LNCaP clone FGC (cell line): ENCODE results near the gene TRIM38.

Source experiments
- DNase-seq: peaks from one replicate; pipeline ENCODE4 v3.0.0-alpha.2; 2011; ENCODE audit warnings: low read depth
- H3K4me3 ChIP-seq: 2 replicates; pipeline ENCODE4 v1.5.1; 2011; ENCODE audit warnings: mild to moderate bottlenecking, low read depth, low read length, control low read depth
- TF ChIP-seq, protein P1 (sequence below): IDR thresholded peaks from 2 replicates; pipeline ENCODE4 v1.5.1; 2012; ENCODE audit warnings: mild to moderate bottlenecking; ENCODE audit not compliant: control insufficient read depth, insufficient read depth; ENCODE audit errors: extremely low read depth

TRIM38 gene

DNA sequence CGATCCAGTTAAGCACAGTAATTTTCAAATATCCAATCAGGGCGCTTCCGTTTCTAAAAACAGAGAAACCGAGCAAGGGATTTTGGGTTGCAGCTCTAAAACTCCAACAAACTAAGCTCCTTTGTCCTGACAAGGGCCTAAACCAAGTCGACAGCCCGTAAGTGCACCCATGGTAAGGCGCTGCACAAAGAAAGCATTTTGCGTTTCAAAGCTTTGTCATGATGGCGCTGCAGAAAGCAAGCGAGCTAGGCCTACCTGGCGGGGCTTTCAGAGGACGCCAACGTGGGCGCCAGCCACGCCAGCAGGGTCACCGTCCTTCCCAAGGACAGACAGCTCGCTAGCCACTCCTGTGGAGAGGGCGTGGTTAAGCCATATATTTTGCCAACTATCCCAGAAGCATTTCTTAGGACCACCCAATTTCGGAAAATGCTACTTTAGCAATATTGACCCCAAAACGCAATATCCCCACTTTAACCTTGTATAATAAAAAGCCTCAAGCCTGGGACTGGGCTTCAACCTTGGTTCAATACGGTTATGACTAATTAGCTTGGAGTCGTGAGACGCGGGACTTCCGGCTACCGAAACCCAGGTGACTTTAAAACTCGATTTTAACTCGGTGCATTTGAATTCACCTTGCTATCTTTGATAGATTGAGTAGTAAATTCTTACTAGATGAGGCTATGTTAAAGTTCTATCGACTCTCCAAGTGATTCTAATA, 53.8 kb downstream of the TRIM38 start:
- H3K4me3 ChIP-seq: no peak overlapping the region
- no peak for DNase-seq
- TF ChIP-seq, protein P1, sequence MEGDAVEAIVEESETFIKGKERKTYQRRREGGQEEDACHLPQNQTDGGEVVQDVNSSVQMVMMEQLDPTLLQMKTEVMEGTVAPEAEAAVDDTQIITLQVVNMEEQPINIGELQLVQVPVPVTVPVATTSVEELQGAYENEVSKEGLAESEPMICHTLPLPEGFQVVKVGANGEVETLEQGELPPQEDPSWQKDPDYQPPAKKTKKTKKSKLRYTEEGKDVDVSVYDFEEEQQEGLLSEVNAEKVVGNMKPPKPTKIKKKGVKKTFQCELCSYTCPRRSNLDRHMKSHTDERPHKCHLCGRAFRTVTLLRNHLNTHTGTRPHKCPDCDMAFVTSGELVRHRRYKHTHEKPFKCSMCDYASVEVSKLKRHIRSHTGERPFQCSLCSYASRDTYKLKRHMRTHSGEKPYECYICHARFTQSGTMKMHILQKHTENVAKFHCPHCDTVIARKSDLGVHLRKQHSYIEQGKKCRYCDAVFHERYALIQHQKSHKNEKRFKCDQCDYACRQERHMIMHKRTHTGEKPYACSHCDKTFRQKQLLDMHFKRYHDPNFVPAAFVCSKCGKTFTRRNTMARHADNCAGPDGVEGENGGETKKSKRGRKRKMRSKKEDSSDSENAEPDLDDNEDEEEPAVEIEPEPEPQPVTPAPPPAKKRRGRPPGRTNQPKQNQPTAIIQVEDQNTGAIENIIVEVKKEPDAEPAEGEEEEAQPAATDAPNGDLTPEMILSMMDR: no peak

GRCh38 chr6:26016963-26017631, 54.5 kb downstream of the TRIM38 start:
- no peak for DNase-seq
- no peak overlapping the region for H3K4me3 ChIP-seq
- TF ChIP-seq, protein P1: no peak

DNA sequence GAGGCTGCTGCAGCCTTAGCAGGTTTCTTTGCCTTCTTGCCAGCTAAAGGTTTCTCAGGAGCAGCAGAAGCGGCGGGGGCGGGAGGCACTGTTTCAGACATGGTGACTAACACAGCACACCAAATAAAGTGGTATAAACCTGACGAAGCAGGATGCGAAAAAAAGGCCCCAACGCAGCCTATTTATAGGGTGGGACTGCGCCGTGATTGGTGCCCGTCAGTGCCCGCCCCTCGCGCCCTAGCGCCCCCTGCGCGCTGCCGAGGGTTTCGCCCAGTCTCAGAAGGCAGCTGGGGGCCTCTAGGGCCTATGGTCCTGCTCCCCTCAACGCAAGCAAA, 55.0 kb downstream of the TRIM38 start:
- no peak for DNase-seq
- H3K4me3 ChIP-seq: no peak overlapping the region
- TF ChIP-seq, protein P1: no peak

- no peak overlapping the region for H3K4me3 ChIP-seq
- TF ChIP-seq, protein P1: no peak
These were observed 56.7 kb downstream of the TRIM38 start for GRCh38 chr6:26019261-26019830.

DNA sequence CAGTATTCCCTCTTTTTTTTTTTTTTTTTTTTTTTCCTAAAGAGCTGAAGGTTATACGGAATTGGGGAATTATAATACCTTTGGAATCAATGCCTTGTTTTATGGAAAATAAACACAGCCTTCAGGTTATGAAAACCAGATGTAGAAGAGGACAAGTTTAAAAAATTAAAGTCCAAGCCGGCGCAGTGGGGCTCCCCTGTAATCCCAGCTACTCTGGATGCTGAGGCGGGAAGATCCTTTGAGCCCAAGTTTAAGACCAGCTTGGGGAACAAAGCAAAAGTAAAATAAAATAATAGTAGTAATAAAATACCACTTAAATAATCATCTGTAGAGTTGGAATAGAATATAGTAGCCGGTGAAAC, 57.3 kb downstream of the TRIM38 start:
- no peak for DNase-seq
- peak overlapping the region; percentile 65 for H3K4me3 ChIP-seq
- TF ChIP-seq, protein P1: no peak

More at GRCh38 chr6:26019261-26019830, 56.7 kb downstream of the TRIM38 start:
- DNase-seq: no peak

DNA sequence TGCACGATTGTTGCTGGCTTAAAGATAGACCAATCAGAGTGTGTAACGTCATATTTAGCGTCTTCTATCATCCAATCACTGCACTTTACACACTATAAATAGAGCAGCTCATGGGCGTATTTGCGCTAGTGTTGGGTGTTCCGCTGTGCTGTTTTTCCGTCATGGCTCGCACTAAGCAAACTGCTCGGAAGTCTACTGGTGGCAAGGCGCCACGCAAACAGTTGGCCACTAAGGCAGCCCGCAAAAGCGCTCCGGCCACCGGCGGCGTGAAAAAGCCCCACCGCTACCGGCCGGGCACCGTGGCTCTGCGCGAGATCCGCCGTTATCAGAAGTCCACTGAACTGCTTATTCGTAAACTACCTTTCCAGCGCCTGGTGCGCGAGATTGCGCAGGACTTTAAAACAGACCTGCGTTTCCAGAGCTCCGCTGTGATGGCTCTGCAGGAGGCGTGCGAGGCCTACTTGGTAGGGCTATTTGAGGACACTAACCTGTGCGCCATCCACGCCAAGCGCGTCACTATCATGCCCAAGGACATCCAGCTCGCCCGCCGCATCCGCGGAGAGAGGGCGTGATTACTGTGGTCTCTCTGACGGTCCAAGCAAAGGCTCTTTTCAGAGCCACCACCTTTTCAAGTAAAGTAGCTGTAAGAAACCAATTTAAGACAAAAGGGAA, 57.9 kb downstream of the TRIM38 start:
- peak overlapping the region; percentile 65 for H3K4me3 ChIP-seq
- TF ChIP-seq, protein P1: no peak
- DNase-seq: peak; percentile 74
